HUES48 (cell line): ENCODE measurements around the gene RBFOX2.
A peak's percentile ranks its signal among the peaks of the same experiment; 100 is the strongest.
"Not testable (repeated sequence)": the region's sequence is repeated elsewhere in the genome, so short reads cannot be mapped to it uniquely, and the experiment has no call there.

Experiments
- H3K27ac ChIP-seq: one replicate; pipeline ENCODE4 v1.7.0; 2013; ENCODE audit warnings: low read depth, low read length, inconsistent platforms
- H3K27me3 ChIP-seq: 2 replicates; pipeline ENCODE4 v1.6.1; 2013; ENCODE audit warnings: mild to moderate bottlenecking, low read length; ENCODE audit not compliant: control insufficient read depth, insufficient read depth
- H3K36me3 ChIP-seq: 2 replicates; pipeline ENCODE4 v1.6.1; 2013; ENCODE audit warnings: low read length; ENCODE audit not compliant: control insufficient read depth, insufficient read depth
- H3K4me1 ChIP-seq: 2 replicates; pipeline ENCODE4 v1.6.1; 2013; ENCODE audit warnings: mild to moderate bottlenecking, low read length; ENCODE audit not compliant: control insufficient read depth, insufficient read depth
- H3K4me3 ChIP-seq: 2 replicates; pipeline ENCODE4 v1.5.1; 2013; ENCODE audit warnings: mild to moderate bottlenecking, low read depth, low read length
- H3K9ac ChIP-seq: 2 replicates; pipeline ENCODE4 v1.6.1; 2013; ENCODE audit warnings: mild to moderate bottlenecking, low read depth, low read length, moderate library complexity
- H3K9me3 ChIP-seq: 2 replicates; pipeline ENCODE4 v1.6.1; 2013; ENCODE audit warnings: low read length; ENCODE audit not compliant: control insufficient read depth, insufficient read depth

The RBFOX2 gene

GRCh38 chr22:35746946-35747703, 281.5 kb downstream of the RBFOX2 start:
- H3K4me3 ChIP-seq, result no peak overlapping the region
- H3K36me3 ChIP-seq, result peaks cover 44% of the 10 kb centered on the region
- H3K9me3 ChIP-seq, result no peaks in the 10 kb centered on the region
- peaks cover 63% of the 10 kb centered on the region for H3K4me1 ChIP-seq
- H3K27ac ChIP-seq, result peak overlapping the region; percentile 62
- no peak overlapping the region for H3K9ac ChIP-seq
- no peaks in the 10 kb centered on the region for H3K27me3 ChIP-seq

DNA sequence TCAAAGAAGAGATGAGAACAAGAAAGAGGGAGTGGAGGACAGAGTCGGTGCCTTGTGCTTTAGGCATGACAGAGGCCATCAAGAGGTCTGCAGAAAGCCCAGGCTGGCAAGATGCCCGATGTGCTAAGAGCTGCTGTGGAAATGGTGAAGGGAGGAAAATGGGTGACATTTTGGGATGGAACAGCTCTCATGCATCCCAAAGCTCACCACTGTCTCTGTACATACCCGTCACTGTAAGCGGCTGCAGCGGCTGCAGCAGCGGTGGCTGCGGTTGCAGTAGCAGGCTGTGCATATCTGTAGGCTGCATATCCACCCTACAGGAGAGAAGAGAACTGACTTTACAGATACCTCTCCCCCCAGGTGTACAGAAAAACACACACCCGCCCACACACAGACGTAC, 282.4 kb downstream of the RBFOX2 start:
- Histone ChIP-seq H3K36me3 (peaks cover 44% of the 10 kb centered on the region), H3K27me3 (no peaks in the 10 kb centered on the region), H3K9ac (no peak overlapping the region), H3K4me3 (no peak overlapping the region), H3K9me3 (no peaks in the 10 kb centered on the region), H3K4me1 (peaks cover 58% of the 10 kb centered on the region), H3K27ac (no peak overlapping the region)

- Histone ChIP-seq H3K27ac (peak overlapping the region; percentile 34), H3K9me3 (no peaks in the 10 kb centered on the region), H3K27me3 (no peaks in the 10 kb centered on the region), H3K4me3 (no peak overlapping the region), H3K4me1 (peaks cover 33% of the 10 kb centered on the region), H3K36me3 (peaks cover 49% of the 10 kb centered on the region), H3K9ac (no peak overlapping the region)
These were observed 285.2 kb downstream of the RBFOX2 start for GRCh38 chr22:35743326-35743860.

DNA sequence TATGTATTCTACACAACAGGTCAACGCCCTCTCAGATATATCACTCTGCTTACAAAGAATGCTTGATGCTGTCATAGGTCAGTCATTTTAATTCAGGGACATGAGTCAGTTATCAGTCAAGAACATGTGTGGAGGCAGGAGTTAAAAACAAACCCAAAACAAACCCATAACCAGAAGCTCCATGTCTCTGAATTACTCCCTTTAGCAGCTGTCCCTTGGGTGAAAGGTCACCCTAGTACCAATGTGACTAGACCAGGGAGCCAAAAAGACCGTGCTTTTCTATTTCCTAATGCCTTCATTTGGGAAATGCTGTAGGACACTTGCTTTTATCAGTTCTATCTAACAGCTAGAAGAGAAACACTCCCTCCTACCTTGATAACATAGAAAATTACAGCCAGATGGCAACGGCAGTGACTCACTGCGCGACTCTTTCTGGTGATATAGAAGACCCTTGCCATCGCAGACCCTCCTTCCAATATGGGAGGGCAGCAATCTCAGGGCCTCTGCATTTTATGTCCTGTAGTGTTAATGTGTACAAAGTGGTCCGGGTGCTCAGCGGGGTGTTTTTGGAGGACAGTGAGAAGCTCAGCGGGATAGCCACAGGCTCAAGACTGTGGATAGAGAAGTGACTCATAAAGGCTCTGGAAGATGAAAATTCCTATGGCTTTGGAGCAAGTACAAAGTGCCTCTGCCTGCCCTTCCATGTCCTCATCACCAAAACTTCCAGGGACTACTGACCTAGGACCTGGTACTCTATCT, 286.1 kb downstream of the RBFOX2 start:
- H3K36me3 ChIP-seq, result peaks cover 51% of the 10 kb centered on the region
- H3K9me3 ChIP-seq, result no peaks in the 10 kb centered on the region
- no peak overlapping the region for H3K9ac ChIP-seq
- H3K4me1 ChIP-seq, result peaks cover 25% of the 10 kb centered on the region
- no peak overlapping the region for H3K4me3 ChIP-seq
- H3K27ac ChIP-seq, result peak overlapping the region; percentile 37
- no peaks in the 10 kb centered on the region for H3K27me3 ChIP-seq

GRCh38 chr22:35740616-35741015, 288.0 kb downstream of the RBFOX2 start:
- no peak overlapping the region for H3K27ac ChIP-seq
- peaks cover 40% of the 10 kb centered on the region for H3K36me3 ChIP-seq
- no peaks in the 10 kb centered on the region for H3K27me3 ChIP-seq
- no peak overlapping the region for H3K9ac ChIP-seq
- H3K9me3 ChIP-seq, result no peaks in the 10 kb centered on the region
- peaks cover 16% of the 10 kb centered on the region for H3K4me1 ChIP-seq
- H3K4me3 ChIP-seq, result no peak overlapping the region

- Histone ChIP-seq H3K9ac (no peak overlapping the region), H3K4me1 (peaks cover 16% of the 10 kb centered on the region), H3K36me3 (peaks cover 34% of the 10 kb centered on the region), H3K27ac (no peak overlapping the region), H3K27me3 (no peaks in the 10 kb centered on the region), H3K9me3 (no peaks in the 10 kb centered on the region), H3K4me3 (no peak overlapping the region)
These were observed 288.7 kb downstream of the RBFOX2 start for GRCh38 chr22:35739931-35740380.

- Histone ChIP-seq H3K4me1 (peaks cover 16% of the 10 kb centered on the region), H3K9ac (no peak overlapping the region), H3K4me3 (no peak overlapping the region), H3K27ac (no peak overlapping the region), H3K9me3 (no peaks in the 10 kb centered on the region), H3K36me3 (peaks cover 28% of the 10 kb centered on the region), H3K27me3 (no peaks in the 10 kb centered on the region)
These were observed 289.3 kb downstream of the RBFOX2 start for GRCh38 chr22:35739076-35739930.

GRCh38 chr22:35737886-35738285, 290.7 kb downstream of the RBFOX2 start:
- H3K27ac ChIP-seq, H3K9ac ChIP-seq, H3K4me1 ChIP-seq, H3K27me3 ChIP-seq, H3K4me3 ChIP-seq, H3K9me3 ChIP-seq: not testable (repeated sequence)
- H3K36me3 ChIP-seq, result peaks cover 14% of the 10 kb centered on the region

- Histone ChIP-seq H3K9me3 (no peaks in the 10 kb centered on the region), H3K27ac (no peak overlapping the region), H3K9ac (no peak overlapping the region), H3K36me3 (peaks cover 7% of the 10 kb centered on the region; the same call in 1 of the 2 replicates), H3K4me1 (peaks cover 2% of the 10 kb centered on the region; the same call in 1 of the 2 replicates), H3K4me3 (no peak overlapping the region), H3K27me3 (no peaks in the 10 kb centered on the region)
These were observed 291.9 kb downstream of the RBFOX2 start for GRCh38 chr22:35736701-35737100.

- H3K9me3 ChIP-seq, result no peaks in the 10 kb centered on the region
- H3K27ac ChIP-seq, result no peak overlapping the region
- H3K27me3 ChIP-seq, result no peaks in the 10 kb centered on the region
- no peak overlapping the region for H3K9ac ChIP-seq
- H3K4me1 ChIP-seq, result peaks cover 2% of the 10 kb centered on the region; the same call in 1 of the 2 replicates
- H3K36me3 ChIP-seq, result peaks cover 7% of the 10 kb centered on the region; the same call in 1 of the 2 replicates
- no peak overlapping the region for H3K4me3 ChIP-seq
These were observed 292.5 kb downstream of the RBFOX2 start for GRCh38 chr22:35736166-35736565.
